ENCODE data around the gene TPST1. TPM values are rescaled to one million over a fixed set of nuclear protein-coding genes. Genes with fewer than 3 reads are reported as not detected.
A peak's percentile ranks its signal among the peaks of the same experiment; 100 is the strongest.

The TPST1 gene
- total and polyA plus RNA-seq, 9 of the 15 experiments (the other 6 are each of a cell fraction or from before 2014, with no cell fraction given): 0.15 to 2.2 (median 0.53) TPM

GRCh38 chr7:66281678-66282590 lies 76.8 kb downstream of the TPST1 start (continued):
- TF ChIP-seq ZNF609 (CRISPR knock-in tag; IDR thresholded peaks at IDR 0.05; ENCODE audit: borderline replicate concordance) (no peak), CHCHD3 (CRISPR knock-in tag; IDR thresholded peaks at IDR 0.05) (no peak), ZFP1 (CRISPR knock-in tag; IDR thresholded peaks at IDR 0.05) (peak; percentile 56; the same call in 1 of the 2 replicates), KLF16 (IDR thresholded peaks at IDR 0.05) (no peak), CHD4 (IDR thresholded peaks at IDR 0.05; ENCODE audit: insufficient read depth, insufficient replicate concordance, low read depth, low read length, poor library complexity, severe bottlenecking) (no peak), CEBPZ (IDR thresholded peaks at IDR 0.05; ENCODE audit: borderline replicate concordance, low read depth, low read length) (no peak), NBN (IDR thresholded peaks at IDR 0.05; ENCODE audit: low read depth) (no peak), DMBX1 (CRISPR knock-in tag; IDR thresholded peaks at IDR 0.05; ENCODE audit: borderline replicate concordance) (peak; percentile 22; the same call in 1 of the 2 replicates), EGR1 (conservative IDR thresholded peaks at IDR 0.05) (no peak), NR4A1 (CRISPR knock-in tag; IDR thresholded peaks at IDR 0.05) (no peak), NR4A1 (tag; IDR thresholded peaks at IDR 0.05) (peak; percentile 62; the same call in 1 of the 2 replicates), NFIC (IDR thresholded peaks at IDR 0.05) (no peak; the same call in 1 of the 2 replicates), ZNF316 (IDR thresholded peaks at IDR 0.05) (peak; percentile 98), DACH1 (IDR thresholded peaks at IDR 0.05; ENCODE audit: partially characterized antibody) (no peak), ZNF347 (CRISPR knock-in tag; IDR thresholded peaks at IDR 0.05; ENCODE audit: low read depth) (no peak), BACH1 (tag; IDR thresholded peaks at IDR 0.05) (peak; percentile 96), TAF7 (tag; IDR thresholded peaks at IDR 0.05) (0 out of 2 replicates have a peak, but pooled peaks have one; percentile 38)
- TF ChIP-seq, protein P1, sequence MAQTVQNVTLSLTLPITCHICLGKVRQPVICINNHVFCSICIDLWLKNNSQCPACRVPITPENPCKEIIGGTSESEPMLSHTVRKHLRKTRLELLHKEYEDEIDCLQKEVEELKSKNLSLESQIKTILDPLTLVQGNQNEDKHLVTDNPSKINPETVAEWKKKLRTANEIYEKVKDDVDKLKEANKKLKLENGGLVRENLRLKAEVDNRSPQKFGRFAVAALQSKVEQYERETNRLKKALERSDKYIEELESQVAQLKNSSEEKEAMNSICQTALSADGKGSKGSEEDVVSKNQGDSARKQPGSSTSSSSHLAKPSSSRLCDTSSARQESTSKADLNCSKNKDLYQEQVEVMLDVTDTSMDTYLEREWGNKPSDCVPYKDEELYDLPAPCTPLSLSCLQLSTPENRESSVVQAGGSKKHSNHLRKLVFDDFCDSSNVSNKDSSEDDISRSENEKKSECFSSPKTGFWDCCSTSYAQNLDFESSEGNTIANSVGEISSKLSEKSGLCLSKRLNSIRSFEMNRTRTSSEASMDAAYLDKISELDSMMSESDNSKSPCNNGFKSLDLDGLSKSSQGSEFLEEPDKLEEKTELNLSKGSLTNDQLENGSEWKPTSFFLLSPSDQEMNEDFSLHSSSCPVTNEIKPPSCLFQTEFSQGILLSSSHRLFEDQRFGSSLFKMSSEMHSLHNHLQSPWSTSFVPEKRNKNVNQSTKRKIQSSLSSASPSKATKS (CRISPR knock-in tag; IDR thresholded peaks at IDR 0.05): no peak

All from K562 (cell line).